Measurements from ENCODE around the gene COX11.

The COX11 gene

GRCh38 chr17:54977744-54978143, 9.3 kb upstream of the COX11 start:
- DNase-seq (ENCODE audit: low spot score): no peak
- CTCF ChIA-PET: no interaction called here
- TF ChIP-seq, protein P1, sequence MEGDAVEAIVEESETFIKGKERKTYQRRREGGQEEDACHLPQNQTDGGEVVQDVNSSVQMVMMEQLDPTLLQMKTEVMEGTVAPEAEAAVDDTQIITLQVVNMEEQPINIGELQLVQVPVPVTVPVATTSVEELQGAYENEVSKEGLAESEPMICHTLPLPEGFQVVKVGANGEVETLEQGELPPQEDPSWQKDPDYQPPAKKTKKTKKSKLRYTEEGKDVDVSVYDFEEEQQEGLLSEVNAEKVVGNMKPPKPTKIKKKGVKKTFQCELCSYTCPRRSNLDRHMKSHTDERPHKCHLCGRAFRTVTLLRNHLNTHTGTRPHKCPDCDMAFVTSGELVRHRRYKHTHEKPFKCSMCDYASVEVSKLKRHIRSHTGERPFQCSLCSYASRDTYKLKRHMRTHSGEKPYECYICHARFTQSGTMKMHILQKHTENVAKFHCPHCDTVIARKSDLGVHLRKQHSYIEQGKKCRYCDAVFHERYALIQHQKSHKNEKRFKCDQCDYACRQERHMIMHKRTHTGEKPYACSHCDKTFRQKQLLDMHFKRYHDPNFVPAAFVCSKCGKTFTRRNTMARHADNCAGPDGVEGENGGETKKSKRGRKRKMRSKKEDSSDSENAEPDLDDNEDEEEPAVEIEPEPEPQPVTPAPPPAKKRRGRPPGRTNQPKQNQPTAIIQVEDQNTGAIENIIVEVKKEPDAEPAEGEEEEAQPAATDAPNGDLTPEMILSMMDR (conservative IDR thresholded peaks at IDR 0.05; ENCODE audit: low read depth): no peak
- no peak overlapping the region for H3K27ac ChIP-seq
- POLR2A ChIA-PET (ENCODE audit: low non-redundant PET): no interaction called here

DNA sequence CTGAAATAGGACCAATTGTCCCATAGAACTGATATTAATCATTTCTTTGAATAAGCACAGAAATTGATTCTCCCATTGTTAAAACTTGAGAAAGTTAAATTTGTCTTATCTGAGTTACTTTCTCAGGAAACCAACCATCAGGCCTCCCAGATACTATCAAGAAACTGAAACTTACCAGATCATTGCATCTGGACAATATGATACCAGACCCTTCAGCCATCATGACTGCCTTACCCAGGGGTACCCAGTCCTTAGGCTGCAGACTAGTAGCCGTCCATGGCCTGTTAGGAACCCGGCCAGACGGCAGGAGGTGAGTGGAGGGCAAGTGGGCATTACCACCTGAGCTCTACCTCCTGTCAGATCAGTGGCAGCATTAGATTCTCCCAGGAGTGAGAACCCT, 7.9 kb upstream of the COX11 start:
- TF ChIP-seq, protein P1 (conservative IDR thresholded peaks at IDR 0.05; ENCODE audit: low read depth): no peak
- CTCF ChIA-PET: interaction anchor here (0.6 kb wide), 1 partner anchor 698 kb away, joined by 4 read pairs; no protein-coding TSS in a partner anchor

DNA sequence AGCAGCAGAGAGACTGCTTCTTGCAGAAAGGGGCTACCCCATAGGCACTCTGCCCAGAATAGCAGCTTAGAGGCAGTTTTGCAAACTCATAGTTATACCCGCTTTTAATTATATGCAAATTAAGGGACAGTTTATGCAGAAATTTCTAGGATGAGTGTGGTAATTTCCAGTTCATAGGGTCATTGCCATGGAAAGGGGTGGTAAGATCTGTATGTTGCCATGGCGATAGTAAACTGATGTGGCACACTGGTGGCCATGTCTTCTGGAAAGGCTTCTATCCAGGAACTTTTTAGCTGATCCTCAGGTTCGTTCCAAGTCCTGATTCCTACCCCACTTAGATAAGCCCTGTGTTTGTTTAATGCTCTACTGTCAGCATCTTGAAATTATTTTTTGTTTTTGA, 6.3 kb upstream of the COX11 start:
- H3K27ac ChIP-seq: no peak overlapping the region
- POLR2A ChIA-PET (ENCODE audit: low non-redundant PET): no interaction called here
- TF ChIP-seq, protein P1 (conservative IDR thresholded peaks at IDR 0.05; ENCODE audit: low read depth): no peak
- CTCF ChIA-PET: no interaction called here
- DNase-seq (ENCODE audit: low spot score): no peak

More for the DNA sequence above, 7.9 kb upstream of the COX11 start:
- DNase-seq (ENCODE audit: low spot score): no peak
- POLR2A ChIA-PET (ENCODE audit: low non-redundant PET): no interaction called here
- no peak overlapping the region for H3K27ac ChIP-seq

DNA sequence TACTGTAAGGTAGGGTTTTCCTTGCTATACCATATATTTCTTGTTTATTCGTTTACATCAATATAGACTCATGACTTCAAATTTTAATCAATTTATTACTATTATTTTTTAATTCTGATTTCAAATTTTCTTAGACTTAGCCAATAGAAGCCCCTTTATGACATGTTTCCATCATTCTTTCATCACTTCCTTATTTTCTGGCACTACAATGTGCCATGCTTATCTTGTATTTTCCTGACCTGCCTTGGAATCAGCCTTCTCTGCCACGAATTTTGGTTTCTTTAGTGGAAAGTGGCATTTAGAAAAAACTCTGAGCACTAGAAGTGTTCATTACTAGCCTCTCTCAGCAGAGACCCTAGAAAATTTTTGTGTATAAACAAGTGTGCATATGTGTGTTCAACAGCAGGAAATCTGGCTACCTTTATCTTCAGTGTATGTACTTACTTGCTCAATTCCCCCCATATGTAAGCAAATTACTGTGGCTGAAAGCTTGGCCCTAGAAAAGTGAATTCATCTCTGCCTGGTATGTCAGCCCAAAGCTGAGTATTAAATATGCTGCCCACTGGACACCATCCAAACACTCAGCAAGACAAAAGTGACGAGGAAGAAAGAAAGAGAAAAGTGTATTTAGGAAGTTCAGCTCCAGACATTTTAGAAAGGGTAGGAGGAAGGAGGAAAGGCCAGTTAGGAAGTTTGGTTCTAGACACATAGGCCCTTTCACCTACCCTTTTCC, 4.1 kb upstream of the COX11 start:
- no peak for DNase-seq (ENCODE audit: low spot score)
- ChIA-PET POLR2A (ENCODE audit: low non-redundant PET) (no interaction called here), CTCF (no interaction called here)
- no peak overlapping the region for H3K27ac ChIP-seq
- TF ChIP-seq, protein P1 (conservative IDR thresholded peaks at IDR 0.05; ENCODE audit: low read depth): no peak

DNA sequence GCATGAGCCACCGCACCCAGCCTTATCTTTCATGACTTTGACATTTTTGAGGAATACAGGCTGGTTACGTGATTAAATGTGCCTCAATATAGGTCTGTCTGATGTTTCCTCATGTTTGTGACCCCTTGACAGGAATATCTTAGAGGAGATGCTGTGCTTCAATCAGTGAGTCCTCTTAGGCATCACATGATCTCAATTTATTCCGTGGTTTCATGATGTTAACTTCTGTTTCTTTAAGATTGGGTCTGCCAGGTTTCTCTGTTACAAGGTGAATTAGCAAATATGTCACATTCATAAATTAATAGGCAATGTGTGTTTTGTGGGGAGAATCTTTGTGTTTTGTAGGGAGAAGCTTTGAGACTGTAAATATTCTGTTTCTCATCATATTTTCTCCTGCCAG, 3.4 kb upstream of the COX11 start:
- no peak for DNase-seq (ENCODE audit: low spot score)
- H3K27ac ChIP-seq: no peak overlapping the region
- CTCF ChIA-PET: no interaction called here
- POLR2A ChIA-PET (ENCODE audit: low non-redundant PET): no interaction called here
- TF ChIP-seq, protein P1 (conservative IDR thresholded peaks at IDR 0.05; ENCODE audit: low read depth): no peak

DNA sequence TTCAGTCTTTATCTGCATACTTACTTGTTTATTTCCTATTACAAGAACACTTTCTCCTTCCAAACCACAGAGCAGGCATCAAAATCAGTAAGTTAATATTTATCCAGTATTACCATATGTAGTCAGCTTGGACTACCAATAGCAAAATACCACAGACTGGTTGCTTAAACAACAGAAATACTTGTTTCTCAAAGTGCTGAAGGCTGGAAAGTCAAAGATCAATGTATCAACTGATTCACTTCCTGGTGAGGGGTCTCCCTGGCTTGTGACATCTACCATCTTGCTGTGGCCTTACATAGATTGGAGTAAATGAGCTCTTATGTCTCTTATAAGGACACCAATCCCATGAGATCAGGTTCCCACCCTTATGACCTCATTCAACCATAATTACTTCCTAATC, 2.7 kb upstream of the COX11 start:
- no peak overlapping the region for H3K27ac ChIP-seq
- ChIA-PET CTCF (interaction anchor here (0.6 kb wide), 1 partner anchor 13 kb away, joined by 3 read pairs; no protein-coding TSS in a partner anchor), POLR2A (ENCODE audit: low non-redundant PET) (interaction anchor here (0.6 kb wide), 1 partner anchor 514 kb away, joined by 3 read pairs; no protein-coding TSS in a partner anchor)
- DNase-seq (ENCODE audit: low spot score): no peak
- TF ChIP-seq, protein P1 (conservative IDR thresholded peaks at IDR 0.05; ENCODE audit: low read depth): no peak
